ENCODE results near the gene TRIM47.
A peak's percentile ranks its signal among the peaks of the same experiment; 100 is the strongest.

The TRIM47 gene

DNA sequence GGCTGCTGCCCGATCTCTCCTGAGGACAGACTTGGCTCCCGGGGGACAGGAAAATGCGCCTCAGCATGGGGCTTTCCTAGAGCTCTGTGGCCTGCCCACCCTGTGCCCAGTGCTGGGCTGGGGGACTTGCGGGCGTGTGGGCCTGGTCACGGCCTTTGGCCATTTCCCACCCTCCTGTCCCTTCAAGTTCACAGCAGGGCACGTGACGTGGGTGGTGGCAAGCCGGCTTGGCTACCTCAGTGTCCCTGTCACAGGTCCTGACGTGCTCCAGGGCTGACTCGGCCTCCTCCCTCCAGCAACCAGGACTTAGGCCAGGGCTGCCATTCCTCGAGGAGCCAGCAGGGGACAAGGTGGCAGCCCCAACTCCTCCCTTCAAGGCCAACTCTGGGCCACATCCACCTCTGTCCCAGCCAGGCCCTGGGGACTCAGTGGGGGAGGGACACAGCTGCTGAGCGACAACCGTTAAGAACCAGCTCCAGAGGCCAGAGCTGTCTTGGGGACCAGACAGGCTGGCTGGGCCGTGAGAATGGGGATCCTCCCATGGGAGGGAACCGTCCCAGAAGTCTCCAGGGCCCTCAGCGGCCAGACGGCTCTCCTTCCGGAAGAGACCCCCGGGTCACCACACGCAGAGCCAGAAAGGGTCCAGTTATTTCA lies 33.2 kb downstream of the TRIM47 start:
- peak; percentile 47 to 58 for DNase-seq

DNA sequence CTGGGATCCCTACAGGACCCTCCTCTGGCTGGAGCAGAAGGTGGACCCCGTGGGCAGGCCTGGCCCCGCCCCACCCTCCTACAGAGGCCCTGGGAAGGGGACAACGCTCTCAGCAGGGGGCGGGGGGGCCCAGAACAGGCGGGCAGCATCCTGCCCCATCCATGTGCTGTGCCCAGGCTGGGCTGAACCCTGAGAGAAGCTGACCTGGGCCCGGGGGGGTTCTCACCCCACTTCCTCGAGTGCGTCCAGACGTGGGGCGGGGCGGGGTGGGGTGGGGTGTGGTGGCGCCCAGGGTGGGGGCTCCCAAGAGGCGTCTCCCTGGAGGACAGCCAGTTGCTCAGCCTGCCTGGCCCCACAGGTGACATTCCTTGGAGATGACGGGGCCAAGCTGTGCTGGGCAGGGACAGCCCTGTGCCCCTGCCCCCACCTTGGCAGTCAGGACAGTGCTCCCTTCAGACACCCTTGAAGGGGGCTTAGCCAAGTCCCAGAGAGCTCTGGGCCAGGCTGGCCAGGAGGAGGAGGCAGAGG lies 33.8 kb downstream of the TRIM47 start:
- DNase-seq: no peak

DNA sequence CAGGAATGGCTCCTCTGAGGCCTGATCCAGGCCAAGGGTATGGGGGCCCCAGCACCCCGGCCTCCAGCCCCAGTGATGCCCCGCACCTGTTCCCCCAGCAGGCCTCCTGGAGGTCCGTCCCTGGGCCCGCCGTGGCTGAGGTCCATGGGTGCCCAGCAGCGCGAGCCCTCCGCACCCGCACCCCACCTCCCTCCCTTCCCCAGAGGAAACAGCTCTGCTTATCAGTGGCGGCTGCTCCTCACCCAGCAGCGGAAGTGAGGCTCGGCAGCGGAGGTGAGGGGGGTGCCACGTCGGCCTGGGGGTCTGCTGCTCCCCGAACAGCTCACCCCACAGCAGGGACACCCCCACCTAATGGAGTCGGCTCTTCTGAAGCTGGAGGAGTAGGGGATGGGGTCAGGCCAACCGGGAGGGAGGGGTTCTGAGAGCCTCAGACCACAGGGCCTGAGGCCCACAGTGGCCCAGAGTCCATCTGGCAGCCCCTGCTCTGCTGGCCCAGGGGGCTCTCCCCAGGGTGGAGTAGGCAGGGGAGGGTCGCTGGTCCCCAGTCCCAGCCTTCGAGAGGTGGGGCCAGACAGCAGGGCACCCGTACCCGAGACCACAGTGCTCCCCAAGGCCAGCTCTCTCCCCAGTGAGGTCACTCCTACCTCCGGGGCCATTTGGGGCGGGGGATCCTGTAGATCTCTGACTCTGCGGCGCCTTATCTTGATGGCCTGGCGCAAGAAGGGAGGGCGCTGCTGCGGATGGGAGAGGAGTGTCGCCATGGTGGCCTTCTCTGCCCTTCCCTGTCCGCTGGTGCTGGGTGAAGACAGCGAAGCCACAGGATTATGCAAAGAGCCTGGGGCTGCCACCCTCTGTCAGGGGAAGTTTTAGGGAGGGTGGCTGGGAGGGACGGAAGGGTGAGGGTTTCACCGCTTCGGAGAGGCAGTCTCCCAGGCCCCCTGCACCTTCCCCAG lies 34.5 kb downstream of the TRIM47 start, which contains the start of gene UNC13D:
TSS of gene UNC13D (minus strand) at position 828 of the 953 bp plus-strand sequence. CDS start at position 761, 67 bp downstream.
- peak; percentile 47 to 49 for DNase-seq

DNA sequence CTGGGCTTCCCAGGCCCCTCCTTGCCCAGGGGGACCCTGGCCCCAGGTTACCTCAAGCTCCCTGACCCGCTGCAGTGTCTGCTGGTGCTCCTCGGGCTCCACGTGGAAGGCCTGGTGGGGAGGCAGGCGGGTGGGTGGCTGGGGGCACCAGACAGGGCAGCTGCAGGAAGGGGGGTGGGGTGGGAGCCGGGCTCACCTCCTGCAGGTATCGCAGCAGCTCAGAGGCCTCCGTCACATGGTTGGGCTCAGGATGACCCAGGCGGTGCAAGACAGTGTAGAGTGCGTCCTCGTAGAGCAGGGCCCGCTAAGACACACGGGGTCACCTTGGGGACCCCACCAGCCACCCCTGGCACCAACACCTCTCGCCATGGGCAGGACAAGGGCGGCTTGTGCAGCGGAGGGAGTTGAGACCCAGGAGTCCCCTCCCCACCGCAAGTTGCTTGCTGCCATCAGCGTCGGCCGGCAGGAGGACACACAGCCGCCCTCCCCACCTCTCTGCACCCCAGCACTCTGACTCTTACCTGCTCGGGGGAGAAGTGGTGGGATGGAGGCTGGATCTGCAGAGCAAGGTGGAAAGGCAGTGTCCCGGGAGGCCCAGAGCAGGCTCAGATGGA lies 35.3 kb downstream of the TRIM47 start:
- DNase-seq: no peak

DNA sequence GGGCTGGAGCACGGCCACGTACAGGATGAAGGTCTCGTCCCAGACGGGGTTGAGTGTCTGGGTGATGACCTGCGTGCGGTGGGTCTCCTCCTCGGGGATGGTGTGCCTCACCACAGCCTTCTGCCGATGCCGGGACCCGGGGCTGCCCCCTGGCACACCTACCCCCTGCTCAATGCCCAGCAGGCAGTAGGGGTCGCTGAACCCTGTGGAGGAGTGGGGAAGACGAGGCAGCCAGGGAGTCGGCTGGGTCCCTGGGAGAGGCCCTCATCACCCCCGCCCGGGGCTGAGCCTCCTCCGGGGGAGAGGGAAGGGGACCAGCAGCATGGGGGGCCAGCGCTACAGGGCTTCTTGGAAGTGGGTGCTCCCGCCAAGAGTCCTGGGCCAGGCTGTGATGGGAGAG lies 36.0 kb downstream of the TRIM47 start:
- DNase-seq: no peak

DNA sequence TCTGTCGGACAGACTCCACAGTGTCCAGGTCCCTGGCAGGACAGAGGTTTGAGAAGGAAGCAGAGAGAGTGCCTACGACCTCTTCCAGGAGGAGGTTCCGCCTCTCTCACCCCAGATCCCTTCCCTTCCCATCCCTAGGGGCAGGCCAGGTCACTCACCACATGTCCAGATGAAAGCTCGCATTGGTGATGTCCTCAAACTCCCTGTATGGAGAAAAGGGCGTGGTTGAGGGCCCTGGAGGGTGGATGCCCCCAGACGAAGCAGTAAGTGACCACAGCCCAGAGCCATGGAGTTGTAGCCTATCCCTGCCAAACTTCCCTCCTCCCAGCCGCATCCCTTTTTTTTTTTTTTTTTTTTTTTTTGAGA lies 37.6 kb downstream of the TRIM47 start:
- no peak for DNase-seq

DNA sequence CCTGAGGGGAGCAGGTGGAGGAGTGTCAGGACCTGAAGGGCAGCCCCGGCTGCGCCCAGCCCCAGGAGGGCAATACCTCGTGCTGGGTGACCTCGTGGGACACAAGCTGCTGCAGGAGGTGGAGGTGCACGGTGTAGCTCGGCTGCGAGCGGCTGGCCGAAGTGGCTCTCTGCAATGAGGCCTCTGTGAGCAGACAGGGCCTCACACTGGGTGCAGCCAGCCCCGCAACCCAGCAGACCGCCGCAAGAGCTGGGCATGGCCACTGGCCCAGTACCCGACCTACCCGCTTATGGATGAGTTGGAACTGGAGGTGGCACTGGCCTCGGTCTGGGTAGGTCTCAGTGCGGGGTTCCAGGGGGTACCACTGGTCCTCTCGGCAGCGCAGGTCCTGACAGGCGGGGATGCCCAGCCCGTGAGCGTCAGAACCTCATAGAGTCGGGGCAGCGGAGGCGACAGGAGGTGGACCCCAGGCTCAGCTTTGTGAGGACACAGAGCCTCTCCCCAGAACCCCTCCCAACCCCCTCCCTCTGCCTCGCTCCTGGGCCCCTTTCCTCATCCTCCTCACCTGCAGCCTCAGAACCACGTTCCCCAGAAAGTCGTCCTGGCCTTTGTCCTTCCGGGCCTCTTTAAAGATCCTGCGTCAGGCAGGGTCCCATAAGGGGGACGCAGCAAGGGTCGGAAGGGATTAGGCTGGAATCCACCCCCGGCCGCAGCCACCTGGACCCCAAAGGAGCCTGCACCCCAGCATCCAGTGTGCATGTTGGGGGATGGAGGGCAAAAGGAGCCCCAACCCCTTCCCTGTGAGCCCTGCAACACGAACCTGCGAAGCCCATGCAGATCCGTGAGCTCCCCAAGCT lies 38.2 kb downstream of the TRIM47 start:
- DNase-seq: no peak

DNA sequence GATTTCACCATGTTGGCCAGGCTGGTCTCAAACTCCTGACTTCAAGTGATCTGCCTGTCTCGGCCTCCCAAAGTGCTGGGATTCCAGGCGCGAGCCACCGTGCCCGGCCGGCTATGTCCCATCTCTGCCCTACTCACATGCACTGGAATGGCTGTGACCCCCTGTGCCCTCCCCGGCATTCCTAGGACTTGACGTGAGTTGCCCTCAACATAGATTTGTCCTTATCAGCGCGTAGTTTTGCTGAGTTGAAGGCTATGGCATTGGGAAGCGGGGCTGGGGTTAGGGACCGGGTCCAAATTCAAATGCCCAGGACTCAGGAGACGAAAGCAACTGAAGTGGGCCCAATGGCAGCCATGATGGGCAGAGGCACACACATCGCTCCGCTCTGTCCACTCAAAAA lies 40.0 kb downstream of the TRIM47 start:
- no peak for DNase-seq

DNA sequence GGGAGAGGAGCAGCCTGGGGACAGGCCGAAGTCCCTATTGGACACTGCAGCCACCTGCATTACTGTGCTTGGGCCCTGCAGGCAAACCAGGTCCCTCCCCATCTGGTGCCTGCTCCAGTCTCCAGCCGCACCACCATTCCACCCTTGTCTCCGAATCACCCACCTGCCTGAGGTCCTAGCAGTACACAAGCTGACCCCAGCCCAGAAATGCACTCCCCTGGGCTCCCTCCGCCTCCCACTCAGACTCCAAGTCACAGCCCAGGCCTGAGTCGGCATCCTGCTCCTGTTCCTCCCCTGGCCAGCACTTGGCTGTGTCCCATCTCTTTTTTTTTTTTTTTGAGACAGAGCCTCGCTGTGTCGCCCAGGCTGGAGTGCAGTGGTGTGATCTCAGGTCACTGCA lies 40.5 kb downstream of the TRIM47 start:
- no peak for DNase-seq

DNA sequence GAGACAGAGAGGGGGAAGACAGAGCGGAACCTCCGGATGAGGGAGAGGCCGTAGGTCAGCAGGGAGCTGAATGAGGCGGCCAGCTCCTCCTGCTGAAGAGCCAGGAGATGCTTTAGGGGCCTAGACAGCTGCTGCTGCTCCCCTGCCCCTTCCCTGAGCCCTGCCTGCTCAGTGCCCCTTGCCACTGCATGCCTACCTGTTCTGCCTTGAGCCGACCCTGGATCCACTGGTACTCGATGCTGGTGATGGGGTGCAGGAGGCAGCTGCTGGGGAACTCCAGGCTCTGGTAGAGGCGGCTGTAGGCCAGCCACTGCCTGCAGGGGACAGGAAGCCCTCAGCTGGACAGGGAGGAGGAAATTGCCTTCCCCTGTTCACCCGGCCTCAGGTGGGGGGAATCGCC lies 41.8 kb downstream of the TRIM47 start:
- DNase-seq: no peak

DNA sequence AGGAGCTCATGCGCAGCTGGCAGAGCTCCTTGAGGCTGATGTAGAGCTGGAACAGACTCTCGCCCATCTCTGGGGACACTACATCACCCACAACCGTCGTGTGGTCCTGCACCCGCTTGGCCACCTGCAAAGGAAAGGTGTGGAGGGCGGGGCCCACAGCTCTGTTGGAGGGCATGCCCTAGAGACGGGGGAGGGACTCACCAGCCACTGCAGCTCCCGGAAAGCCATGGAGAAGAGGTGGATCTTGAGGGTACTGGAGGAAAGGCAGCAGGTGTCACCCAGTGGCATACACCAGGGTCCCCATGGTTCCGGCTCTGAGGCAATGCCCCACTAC lies 42.8 kb downstream of the TRIM47 start:
- DNase-seq: no peak

DNA sequence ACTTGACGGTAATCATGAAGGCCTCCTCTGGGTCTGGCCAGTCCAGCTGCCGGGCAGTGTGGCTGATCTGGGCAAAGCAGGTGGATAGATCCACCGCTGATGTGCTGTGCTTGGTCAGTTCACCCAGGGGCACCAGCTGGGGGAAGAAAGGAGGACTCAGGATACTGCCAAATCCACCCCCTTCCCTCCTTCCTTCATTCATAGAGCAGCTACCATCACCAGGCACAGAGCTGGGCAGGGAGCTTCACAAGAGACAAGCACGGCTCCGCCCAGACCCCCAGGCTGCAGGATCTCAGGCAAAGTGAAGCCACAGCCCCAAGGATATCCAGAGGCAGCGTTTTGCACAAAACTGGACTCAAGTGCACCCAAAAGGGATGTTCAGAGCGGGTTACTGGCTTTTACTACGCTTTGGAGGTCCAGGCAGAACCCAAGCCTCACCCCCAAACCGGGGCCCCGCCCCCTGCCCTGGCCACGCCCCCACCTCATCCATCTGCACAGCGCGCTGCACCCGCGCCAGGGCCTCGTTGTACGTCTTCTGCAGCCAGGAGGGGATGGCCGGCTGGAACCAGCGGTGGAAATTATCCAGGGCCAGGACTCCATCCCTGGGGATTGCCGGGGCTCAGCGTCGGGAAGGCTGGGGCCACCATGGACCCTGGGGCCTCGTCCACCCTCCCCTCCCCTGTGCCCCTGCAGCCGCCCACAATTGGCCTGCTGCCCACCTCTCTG lies 43.3 kb downstream of the TRIM47 start:
- DNase-seq: no peak

DNA sequence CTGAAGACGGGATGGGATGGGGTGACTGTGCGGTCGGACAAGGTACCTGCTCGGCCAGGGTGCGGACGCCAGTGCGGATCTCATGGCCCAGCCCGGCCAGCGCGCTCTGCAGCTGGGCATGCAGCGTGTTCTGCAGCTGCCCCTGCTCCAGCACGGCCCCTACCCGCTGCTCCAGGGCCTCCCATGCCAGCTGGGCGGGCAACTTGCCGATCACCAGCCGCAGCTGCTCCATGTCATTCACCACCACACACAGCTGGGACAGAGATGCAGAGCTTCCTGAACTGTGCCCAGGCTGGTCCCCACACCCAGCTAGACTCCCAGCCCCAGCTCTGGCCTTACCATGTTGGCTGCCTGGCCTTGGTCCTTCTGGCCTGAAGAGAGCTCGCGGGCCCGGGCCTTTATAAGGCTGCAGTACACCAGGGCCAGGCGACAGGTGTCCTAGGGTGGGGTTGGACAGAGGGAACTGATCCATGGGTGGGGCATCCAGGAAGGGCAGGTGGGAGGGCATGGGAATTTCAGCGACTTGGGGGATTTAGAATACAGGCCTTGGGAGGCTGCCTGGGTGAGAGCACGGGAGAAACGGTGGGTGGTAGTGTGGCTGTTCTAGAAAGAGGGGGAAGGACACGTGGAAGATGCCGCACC lies 44.0 kb downstream of the TRIM47 start:
- DNase-seq: no peak

DNA sequence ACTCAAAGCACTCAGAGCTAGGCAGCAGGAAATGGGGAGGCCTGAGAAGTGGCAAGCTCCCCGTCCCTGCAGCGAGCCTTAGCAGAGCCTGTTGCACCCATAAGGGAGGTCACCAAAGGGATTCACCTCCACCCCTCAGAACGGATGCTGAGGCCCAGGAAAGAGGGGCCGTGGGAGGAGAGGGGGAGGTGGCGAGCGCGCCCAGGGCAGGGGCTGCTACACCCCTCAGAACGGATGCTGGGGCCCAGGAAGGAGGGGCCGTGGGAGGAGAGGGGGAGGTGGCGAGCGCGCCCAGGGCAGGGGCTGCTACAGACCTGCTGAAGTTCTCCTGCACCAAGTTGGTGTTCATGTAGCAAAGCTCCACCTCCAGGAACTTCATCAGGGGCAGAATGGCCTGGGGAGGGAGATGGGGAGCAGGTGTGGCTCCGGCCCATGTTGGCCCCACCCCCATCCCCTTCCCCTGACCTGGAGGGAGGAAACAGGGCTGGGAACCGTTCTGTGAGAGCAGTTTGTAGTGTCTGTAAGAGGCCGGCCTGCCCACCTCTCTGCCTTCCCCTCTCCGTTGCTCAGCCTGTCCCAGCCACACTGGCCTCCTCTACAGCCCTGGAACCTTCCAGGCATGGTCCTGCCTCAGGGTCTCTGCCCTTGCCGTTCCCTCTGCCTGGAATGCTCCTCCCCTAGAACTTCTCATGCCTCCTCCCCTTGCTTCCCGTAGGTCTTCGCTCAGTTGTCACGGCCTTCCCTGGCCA lies 45.6 kb downstream of the TRIM47 start:
- DNase-seq: no peak

DNA sequence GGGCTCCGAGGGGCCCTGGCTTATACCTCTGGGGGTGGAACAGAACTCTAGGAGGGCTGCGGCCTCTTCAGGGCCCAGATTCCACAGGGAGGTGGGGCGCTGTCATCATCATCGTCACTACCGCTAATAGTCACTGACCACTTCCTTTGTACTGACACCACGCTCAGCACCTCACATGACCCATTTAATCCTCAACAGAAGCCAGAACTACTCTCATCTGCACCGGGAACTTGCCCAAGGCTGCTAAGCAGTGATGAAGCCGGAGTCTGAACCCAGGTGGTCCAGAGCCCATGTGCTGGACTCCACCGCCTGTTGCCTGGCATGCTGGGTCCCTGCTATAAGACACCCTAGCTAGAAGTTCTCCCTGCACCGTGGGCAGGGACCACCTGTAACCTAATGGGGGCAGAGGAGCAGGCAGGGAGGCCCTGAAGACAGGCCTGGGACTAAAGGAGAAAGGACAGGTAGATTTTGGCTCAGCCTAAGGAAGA lies 46.2 kb downstream of the TRIM47 start:
- DNase-seq: no peak

DNA sequence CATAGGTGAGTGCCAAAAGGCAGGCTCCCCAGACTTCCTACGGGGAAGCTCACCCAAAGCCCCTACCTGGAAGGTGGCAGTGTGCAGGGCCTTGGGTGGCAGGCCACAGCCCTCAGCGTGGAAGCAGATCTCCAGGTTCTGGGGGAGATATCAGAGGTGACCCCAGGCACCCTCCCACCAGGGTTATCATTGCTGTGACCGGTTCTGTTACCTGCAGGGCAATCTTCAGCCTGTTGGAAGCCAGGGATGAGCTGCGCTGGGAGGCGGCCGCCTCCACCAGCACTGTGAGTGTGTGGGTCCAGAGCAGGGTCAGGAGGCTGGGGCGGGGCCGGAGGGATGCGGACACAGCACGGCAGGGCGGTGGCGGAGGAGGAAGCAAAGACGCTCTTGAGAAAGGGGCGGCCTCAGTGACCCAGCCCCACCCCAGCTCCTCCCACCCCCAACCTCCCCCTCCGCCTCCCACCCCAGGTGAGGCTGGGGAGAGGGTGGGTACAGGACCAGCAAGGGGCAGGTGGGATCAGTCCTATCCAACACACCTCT lies 47.3 kb downstream of the TRIM47 start:
- DNase-seq: no peak

DNA sequence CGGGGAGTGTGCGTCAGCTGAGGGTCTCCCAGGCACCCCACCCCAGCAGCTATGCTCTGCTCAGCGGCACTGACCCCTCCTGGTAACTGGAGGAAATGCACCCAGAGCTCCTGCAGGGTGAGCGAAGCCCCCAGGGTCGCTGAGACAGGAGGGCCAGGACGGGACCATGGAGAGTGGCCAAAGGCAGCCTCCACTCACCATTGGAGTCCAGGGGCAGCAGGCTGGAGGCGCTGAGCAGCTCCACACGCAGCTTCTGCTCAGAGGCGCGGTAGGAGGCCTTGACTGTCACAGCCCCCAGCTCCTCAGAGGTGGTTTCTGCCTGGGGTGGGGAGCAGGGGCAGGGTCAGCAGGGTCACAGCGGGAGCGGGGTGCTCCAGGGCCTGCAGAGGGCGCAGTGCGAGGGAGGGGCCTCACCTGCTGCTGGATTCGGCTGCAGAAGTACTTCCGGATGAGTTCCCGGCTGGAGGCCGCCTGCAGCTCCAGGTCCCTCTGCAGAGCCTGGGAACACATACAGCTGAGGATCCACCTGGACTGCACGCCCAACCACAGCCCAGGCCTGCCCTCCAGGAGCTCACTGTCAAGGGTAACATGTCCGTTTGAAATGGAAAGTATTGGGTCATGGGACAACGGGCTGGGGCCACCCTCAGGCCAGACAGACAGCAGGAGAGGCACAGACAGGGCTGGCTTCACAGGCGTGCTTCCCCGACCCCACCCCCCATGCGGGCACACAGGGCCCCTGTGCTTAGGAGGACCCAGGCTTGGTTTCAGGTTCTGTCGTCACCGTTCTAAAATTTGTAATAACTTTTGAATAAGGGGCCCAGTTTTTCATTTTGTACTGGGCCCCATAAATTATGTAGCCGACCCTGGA lies 48.0 kb downstream of the TRIM47 start:
- DNase-seq: peak in 1 of 2 donors; percentile 42

DNA sequence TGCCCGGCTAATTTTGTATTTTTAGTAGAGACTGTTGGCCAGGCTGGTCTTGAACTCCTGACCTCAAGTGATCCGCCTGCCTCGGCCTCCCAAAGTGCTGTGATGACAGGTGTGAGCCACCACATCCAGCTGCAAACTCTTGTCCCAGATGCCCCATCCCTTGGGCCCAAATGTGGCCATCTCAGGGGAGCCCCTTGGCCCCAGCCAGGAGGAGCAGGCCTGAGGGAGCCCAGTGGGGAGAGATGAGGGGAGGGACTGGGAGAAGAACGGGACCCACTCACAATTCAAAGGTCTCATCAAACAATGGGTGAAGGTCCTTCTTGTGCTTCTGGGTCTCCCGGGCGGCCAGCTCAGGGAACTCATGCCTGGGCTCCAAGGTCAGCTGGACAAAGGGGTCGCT lies 48.6 kb downstream of the TRIM47 start:
- DNase-seq: no peak

DNA sequence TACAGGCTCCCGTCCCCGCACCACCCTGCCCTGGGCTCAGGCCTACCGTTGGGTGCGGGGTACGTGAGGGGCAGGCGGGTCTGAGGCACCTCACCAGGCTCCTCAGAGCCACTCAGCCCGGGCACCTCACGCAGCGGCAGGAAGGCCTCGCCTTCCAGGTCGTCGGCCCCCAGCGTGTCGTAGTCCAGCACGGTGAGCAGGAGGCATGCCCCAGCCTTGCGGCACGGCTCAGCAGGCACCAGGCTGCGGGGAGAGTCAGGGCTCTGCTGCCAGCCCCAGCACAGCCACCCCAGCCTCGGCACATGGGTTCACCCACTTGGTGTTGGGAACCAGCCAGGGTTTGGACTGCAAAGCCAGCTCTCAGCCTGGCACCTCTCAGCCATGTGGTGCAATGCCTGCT lies 49.6 kb downstream of the TRIM47 start:
- no peak for DNase-seq

All from activated CD4-positive, alpha-beta T cell treated with anti-CD3 and anti-CD28 coated beads for 4 hours (primary cell).